Endothelial cell of umbilical vein (primary cell): ENCODE measurements around the gene SLC1A3. TPM values are rescaled to one million over a fixed set of nuclear protein-coding genes. Genes with fewer than 3 reads are reported as not detected.

ENCODE experiments used
- BruUV-seq: library from RNA; stranded (reverse); fragments of 400-500 nt; replicated peaks from 2 replicates; lab custom pipeline; 2021; lab: Mats Ljungman, UMichigan
- CTCF ChIA-PET: fragments of 300-600, 350-600 bp; sonication (Branson Sonifier 250); formaldehyde crosslinking; loops from one replicate; lab custom pipeline; 2021; ENCODE audit warnings: antibody characterized with exemption, inconsistent platforms; lab: Charles Lee
- POLR2A ChIA-PET: fragments of 300-600, 350-600 bp; sonication (Branson Sonifier 250); formaldehyde crosslinking; loops from one replicate; lab custom pipeline; 2021; ENCODE audit warnings: antibody characterized with exemption, inconsistent platforms; lab: Charles Lee
- DNase-seq: peaks from one replicate; pipeline ENCODE4 v3.0.0-alpha.2; 2011; ENCODE audit warnings: low read depth, low spot score
- FAIRE-seq: peaks from 2 replicates; lab custom pipeline; 2011; peaks lifted over from hg19 to GRCh38; lab: Jason Lieb, UNC
- H2AFZ ChIP-seq: 2 replicates; pipeline ENCODE4 v1.6.0; 2012; ENCODE audit warnings: low read depth, low read length, control low read depth, inconsistent platforms
- H3K27ac ChIP-seq: 2 replicates; pipeline ENCODE4 v1.5.1; 2011; ENCODE audit warnings: low read depth, mild to moderate bottlenecking, control low read depth, low read length, moderate library complexity; ENCODE audit not compliant: insufficient read depth
- H3K27me3 ChIP-seq, 2 experiments: 2 replicates each; pipeline versions ENCODE4 v1.6.0 to v1.6.1; 2011; ENCODE audit warnings: low read length in 2 of 2, mixed read lengths in 1 of 2; ENCODE audit not compliant: control insufficient read depth in 2 of 2, insufficient read depth in 2 of 2
- H3K36me3 ChIP-seq, 2 experiments: 2 replicates in 1 of 2; 3 replicates in 1 of 2; pipeline ENCODE4 v1.5.1; 2011; ENCODE audit warnings: low read length in 2 of 2, mild to moderate bottlenecking in 1 of 2, moderate library complexity in 1 of 2; ENCODE audit not compliant: control insufficient read depth in 2 of 2, insufficient read depth in 2 of 2; ENCODE audit errors: extremely low read depth in 1 of 2
- H3K4me1 ChIP-seq: 3 replicates; pipeline ENCODE4 v1.5.1; 2011; ENCODE audit warnings: mild to moderate bottlenecking, low read length; ENCODE audit not compliant: control insufficient read depth, insufficient read depth; ENCODE audit errors: extremely low read depth
- H3K4me2 ChIP-seq: 2 replicates; pipeline ENCODE4 v1.6.1; 2011; ENCODE audit warnings: low read length, control low read depth, mixed read lengths; ENCODE audit not compliant: insufficient read depth
- H3K4me3 ChIP-seq, 3 experiments: fragments of 200-600 bp in 1 of 3; sonication (generic), shearing (Covaris generic) in 1 of 3; replicated peaks in 1 of 3; 2 replicates each; pipeline ENCODE4 v1.5.1; 2011 to 2016; ENCODE audit warnings: control low read depth in 3 of 3, low read length in 3 of 3, mild to moderate bottlenecking in 2 of 3, inconsistent platforms in 1 of 3, low read depth in 1 of 3, moderate library complexity in 1 of 3; ENCODE audit not compliant: insufficient read depth in 1 of 3
- H3K79me2 ChIP-seq: 2 replicates; pipeline ENCODE4 v1.6.0; 2012; ENCODE audit warnings: low read length, inconsistent platforms; ENCODE audit not compliant: control insufficient read depth, insufficient read depth
- H3K9ac ChIP-seq: replicated peaks from 2 replicates; pipeline ENCODE3; 2011; ENCODE audit warnings: low read length, control low read depth; ENCODE audit not compliant: insufficient read depth; ENCODE audit errors: extremely low read depth
- H3K9me1 ChIP-seq: replicated peaks from 3 replicates; pipeline ENCODE4 v1.6.0; 2011; ENCODE audit warnings: mild to moderate bottlenecking, low read length; ENCODE audit not compliant: control insufficient read depth, insufficient read depth; ENCODE audit errors: extremely low read depth
- H3K9me3 ChIP-seq: replicated peaks from 2 replicates; pipeline ENCODE4 v1.5.1; 2012; ENCODE audit warnings: low read length, inconsistent platforms; ENCODE audit not compliant: control insufficient read depth, insufficient read depth
- H4K20me1 ChIP-seq: replicated peaks from 2 replicates; pipeline ENCODE3; 2011; ENCODE audit warnings: mild to moderate bottlenecking, low read length; ENCODE audit not compliant: control insufficient read depth, insufficient read depth; ENCODE audit errors: extremely low read depth
- CTCF ChIP-seq, 2 donors: IDR thresholded peaks; 1 replicate in 1 of 2; 2 replicates in 1 of 2; pipeline ENCODE4 v1.5.1; 2011; ENCODE audit warnings: low read length in 2 of 2, mild to moderate bottlenecking in 2 of 2, moderate library complexity in 2 of 2, control low read depth in 1 of 2, inconsistent platforms in 1 of 2, low read depth in 1 of 2; ENCODE audit not compliant: insufficient read depth in 1 of 2; ENCODE audit errors: extremely low read depth in 1 of 2
- EZH2 ChIP-seq: IDR thresholded peaks from 2 replicates; pipeline ENCODE4 v1.6.1; 2012; ENCODE audit warnings: borderline replicate concordance, low read depth, mild to moderate bottlenecking, moderate library complexity, low read length, inconsistent platforms; ENCODE audit not compliant: severe bottlenecking
- FOS ChIP-seq: IDR thresholded peaks from 2 replicates; pipeline ENCODE4 v1.6.1; 2011; ENCODE audit warnings: mild to moderate bottlenecking, low read length, moderate library complexity, borderline replicate concordance; ENCODE audit not compliant: insufficient read depth
- GATA2 ChIP-seq: IDR thresholded peaks from 2 replicates; pipeline ENCODE4 v1.7.0; 2011; ENCODE audit warnings: low read depth, mild to moderate bottlenecking, moderate library complexity, mixed read lengths, low read length; ENCODE audit not compliant: insufficient read length, insufficient read depth
- JUN ChIP-seq: IDR thresholded peaks from 2 replicates; pipeline ENCODE4 v1.6.1; 2011; ENCODE audit warnings: borderline replicate concordance, low read depth; ENCODE audit not compliant: insufficient read length, insufficient read depth
- MAX ChIP-seq: IDR thresholded peaks from 2 replicates; pipeline ENCODE4 v1.6.1; 2011; ENCODE audit not compliant: insufficient read depth, insufficient read length
- MYC ChIP-seq: IDR thresholded peaks from one replicate; pipeline ENCODE4 v1.6.1; 2011; ENCODE audit warnings: mild to moderate bottlenecking, low read depth, low read length
- POLR2A ChIP-seq: IDR thresholded peaks from 2 replicates; pipeline ENCODE4 v1.6.1; 2012; ENCODE audit warnings: low read depth, mild to moderate bottlenecking, control low read depth, low read length
- POLR2AphosphoS5 ChIP-seq: IDR thresholded peaks from 2 replicates; pipeline ENCODE4 v1.6.1; 2012; ENCODE audit warnings: low read depth, mild to moderate bottlenecking, control low read depth, low read length, moderate library complexity; ENCODE audit not compliant: insufficient read depth
- dilution Hi-C: fragments of 300-500 bp; cut with MboI; formaldehyde crosslinking; loops from one replicate; pipeline ENCODE4 v1.15.0; 2019; ENCODE audit warnings: low sequenced_read_pairs; ENCODE audit not compliant: extremely low pct_ligation_motif_present
- intact Hi-C: fragments of 100-400 bp; cut with micrococcal nuclease; formaldehyde crosslinking; loops from one replicate; pipeline ENCODE4 v1.10.0; 2022
- polyA plus RNA-seq, 4 experiments: library from polyadenylated mRNA; depleted of rRNA in 3 of 4; stranded (reverse) in 3 of 4; unstranded in 1 of 4; fragments of >200 nt; gene quantifications; 2 replicates each; pipeline versions ENCODE4 v1.2.1 to v1.2.3, GENCODE V29; 2011 to 2012; ENCODE audit warnings: missing spikeins in 1 of 4
- total RNA-seq: library from RNA; stranded (reverse); gene quantifications from 2 replicates; pipeline ENCODE4 v1.2.3, GENCODE V29; 2021

The SLC1A3 gene
- total and polyA plus RNA-seq, 2 donors (not counting 3 experiments of a cell fraction or from before 2014, with no cell fraction given) = 0.36 TPM; not detected in 1

- Histone ChIP-seq H3K9me3 (no peaks in the 10 kb centered on the region), H2AFZ (no peak overlapping the region), H3K4me3 (no peak overlapping the region), H3K27ac (no peak overlapping the region), H3K36me3 (no peaks in the 10 kb centered on the region), H3K9ac (no peak overlapping the region), H3K27me3 (no peaks in the 10 kb centered on the region), H3K79me2 (no peaks in the 10 kb centered on the region), H3K9me1 (no peaks in the 10 kb centered on the region), H3K4me1 (no peaks in the 10 kb centered on the region), H4K20me1 (no peaks in the 10 kb centered on the region), H3K4me2 (no peak overlapping the region)
- POLR2A ChIA-PET = no interaction called here
- intact Hi-C loops = no loop called here
- dilution Hi-C loops = no loop called here
- no TSS peak for BruUV-seq
- TF ChIP-seq EZH2 (no peak), GATA2 (no peak), MYC (no peak), CTCF (IDR thresholded peaks at IDR 0.05; ENCODE audit: extremely low read depth in 1 of 2, insufficient read depth in 1 of 2, low read depth in 1 of 2, low read length in 2 of 2) (no peak), POLR2AphosphoS5 (no peak), FOS (no peak), MAX (no peak), JUN (no peak), POLR2A (no peak)
- FAIRE-seq (no peak), DNase-seq (no peak)
- CTCF ChIA-PET = interaction anchor here (0.7 kb wide), 1 partner anchor 26 kb away, joined by 3 read pairs; no protein-coding TSS in a partner anchor
These were observed 58.4 kb downstream of the SLC1A3 start for GRCh38 chr5:36664766-36665165.
